GM18526 (cell line): ENCODE results near the gene SIX5.
A peak's percentile ranks its signal among the peaks of the same experiment; 100 is the strongest.

Experiments
- POLR2A ChIP-seq: IDR thresholded peaks from 3 replicates; pipeline ENCODE4 v1.6.1; 2011; ENCODE audit not compliant: insufficient read length; ENCODE audit errors: extremely low read depth

Gene SIX5

GRCh38 chr19:45800070-45800553 lies 31.1 kb upstream of the SIX5 start:
- TF ChIP-seq POLR2A: no peak

DNA sequence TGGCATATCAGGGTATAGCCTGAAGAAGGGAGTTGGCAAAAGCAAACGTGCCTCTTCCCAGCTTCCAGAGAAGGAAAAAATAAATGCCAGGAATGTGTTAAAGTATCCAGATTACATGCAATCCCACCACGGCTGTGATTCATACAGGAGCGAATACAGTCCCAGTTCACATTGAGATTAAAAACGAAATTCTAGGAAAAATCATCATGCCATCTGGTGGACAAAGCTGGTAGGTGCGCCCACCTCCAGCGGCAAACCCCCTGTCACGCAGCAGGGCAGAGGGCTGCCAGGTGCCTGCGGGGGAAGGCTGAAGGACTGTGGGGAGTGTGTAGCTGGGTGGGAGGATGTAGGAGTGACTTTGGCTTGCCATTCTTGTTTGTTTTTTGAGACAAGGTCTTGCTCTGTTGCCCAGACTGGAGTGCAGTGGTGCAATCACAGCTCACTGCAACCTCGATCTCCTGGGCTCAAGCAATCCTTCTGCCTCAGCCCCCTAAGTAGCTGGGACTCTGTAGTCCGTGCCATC lies 30.0 kb upstream of the SIX5 start:
- TF ChIP-seq POLR2A: no peak

GRCh38 chr19:45794627-45795026 lies 25.6 kb upstream of the SIX5 start:
- no peak for TF ChIP-seq POLR2A

GRCh38 chr19:45793876-45794275 lies 24.8 kb upstream of the SIX5 start:
- no peak for TF ChIP-seq POLR2A

DNA sequence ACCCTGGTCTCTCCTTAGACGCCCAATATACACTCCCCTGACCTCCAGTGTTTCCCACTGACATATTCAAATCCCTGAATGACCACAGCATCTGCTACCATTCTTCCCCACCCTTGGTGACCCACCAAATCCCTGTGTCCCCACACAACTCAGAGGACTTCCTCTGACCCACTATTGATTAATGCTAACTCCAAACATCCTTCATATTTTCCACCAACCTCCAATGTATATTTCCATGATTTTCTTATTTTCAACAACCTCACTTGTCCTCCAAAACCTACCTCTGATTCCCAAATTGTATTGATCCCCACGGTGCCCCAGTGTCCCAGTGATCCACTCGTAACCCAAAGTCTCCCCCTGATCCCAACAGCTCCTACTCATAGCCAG lies 24.1 kb upstream of the SIX5 start:
- TF ChIP-seq POLR2A: no peak

DNA sequence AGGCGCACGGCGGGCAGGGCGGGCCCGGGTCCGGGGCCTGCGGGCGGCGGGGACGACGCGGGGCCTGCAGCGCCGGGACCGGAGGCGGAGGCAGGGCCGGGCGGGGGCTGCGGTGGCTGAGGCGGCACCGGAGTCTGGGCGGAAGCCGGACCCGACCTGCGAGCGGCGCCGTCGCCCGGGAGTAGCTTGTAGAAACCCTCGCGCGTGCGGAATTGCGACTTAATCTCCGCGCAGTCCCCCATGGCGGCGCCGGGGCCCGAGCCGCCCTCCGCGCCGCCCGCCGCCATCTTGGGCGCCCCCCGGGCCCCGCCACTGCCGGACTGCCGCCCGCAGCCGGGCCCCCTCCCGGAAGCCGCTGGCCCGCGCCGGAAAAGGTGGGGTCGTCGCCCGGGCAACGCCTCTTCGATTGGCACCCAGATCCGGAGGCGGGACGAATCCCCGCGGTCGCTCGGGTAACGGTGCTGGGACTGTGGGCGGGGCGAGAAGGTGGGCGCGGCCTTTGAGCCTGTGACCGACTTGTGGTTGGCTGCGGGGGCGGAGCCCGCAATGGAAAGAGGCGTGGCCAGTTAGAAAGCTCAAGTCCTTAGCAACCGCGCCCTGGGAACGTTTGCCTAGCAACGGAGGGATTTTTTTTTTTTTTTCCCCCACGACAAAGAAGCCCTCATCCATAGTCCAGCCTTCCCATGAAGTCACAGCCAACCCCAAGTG lies 23.6 kb upstream of the SIX5 start, which contains the start of gene DMWD:
Gene DMWD, minus strand, starts transcription at position 376 of the 708 bp plus-strand sequence. Its CDS starts 89 bp downstream, at position 287.
- TF ChIP-seq POLR2A: peak; percentile 72

DNA sequence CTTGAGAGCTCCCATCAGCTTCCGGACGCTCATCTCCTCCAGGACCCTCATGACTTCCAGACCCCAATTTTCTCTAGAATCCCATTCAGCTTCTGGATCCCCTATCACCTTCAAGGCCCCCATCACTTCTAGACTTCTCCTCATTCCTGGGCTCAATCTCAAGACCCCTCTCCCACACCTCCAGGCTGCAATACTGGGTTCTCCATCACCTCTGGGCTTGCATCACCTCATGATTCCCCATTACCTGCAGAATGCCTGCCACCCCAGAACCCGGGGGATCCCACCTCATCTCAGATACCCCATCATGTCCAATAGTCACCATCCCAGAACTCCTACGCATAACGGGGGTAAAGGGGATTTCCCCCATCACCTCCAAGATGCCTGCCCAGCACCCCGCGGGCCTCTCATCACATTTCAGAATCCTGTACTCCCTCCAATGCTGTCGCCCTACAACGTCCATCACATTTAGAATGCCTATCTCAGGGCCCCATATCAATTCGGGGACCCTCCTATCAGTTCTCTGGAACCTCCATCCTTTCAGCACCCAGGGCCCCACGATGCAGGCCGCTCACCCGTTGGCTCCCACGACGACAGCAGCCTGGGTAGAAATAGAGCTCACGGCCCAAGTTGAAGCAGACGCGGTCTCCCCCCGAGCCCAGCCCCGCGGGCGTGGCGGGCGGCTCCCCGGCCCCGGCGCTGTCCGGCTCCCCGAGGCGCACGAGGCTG lies 22.9 kb upstream of the SIX5 start:
- no peak for TF ChIP-seq POLR2A

DNA sequence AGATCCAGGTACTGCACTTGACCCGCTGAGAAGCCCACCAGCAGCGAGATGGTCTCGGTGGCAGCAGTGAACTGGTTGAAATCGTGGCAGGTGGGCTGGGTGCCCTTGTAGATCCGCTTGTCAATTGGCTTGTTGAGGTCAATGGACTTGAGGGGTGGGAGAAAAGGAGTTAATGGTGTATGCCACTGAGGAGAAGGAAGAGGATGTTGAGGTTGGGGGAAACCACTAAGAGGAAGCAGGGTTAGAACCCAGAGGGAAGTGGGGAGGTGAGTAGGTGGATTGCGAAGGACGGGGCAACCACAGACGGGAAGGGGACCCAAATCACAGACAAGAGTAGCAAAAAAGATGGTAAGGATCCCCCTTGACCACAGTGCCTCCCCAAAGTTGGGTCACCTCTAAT lies 21.9 kb upstream of the SIX5 start:
- no peak for TF ChIP-seq POLR2A

GRCh38 chr19:45789035-45789786 lies 20.2 kb upstream of the SIX5 start:
- TF ChIP-seq POLR2A: no peak

DNA sequence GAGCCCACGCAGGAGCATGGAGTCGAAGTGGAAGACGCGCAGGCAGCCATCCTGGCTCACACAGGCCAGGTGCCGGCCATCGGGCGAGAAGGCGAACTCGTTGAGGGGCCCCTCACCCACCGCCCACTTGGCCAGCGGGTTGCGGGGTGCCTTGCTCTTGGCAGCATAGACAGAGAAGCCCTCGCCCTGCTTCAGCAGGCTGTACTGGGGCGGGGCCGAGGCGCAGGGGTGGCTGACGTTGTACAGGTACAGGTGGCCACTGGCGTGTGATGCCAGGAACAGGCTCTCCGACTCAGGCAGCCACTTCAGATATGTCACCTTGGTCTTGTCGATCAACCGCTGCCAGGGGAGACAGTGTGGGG lies 17.5 kb upstream of the SIX5 start:
- no peak for TF ChIP-seq POLR2A

- TF ChIP-seq POLR2A: no peak
Measured at GRCh38 chr19:45785781-45786532, 16.9 kb upstream of the SIX5 start.

DNA sequence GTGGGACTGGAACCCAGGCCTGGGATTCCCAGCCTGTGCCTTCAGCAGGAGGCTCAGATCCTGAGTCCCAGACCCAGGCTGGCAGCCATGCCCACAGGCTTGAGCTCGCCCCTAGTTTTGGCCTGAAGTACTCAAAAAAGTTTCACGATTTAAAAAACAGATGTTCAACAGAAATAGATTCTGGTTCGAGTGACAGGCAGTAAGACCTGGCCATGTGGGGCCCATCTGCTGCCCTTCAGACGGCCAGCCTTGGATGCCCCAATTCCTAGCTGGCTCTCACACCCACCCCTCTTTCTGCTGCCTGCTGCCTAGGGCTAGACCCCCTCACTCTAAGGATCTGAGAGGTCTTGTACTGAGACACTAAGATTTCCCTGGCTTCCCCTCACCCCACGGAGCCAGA lies 16.0 kb upstream of the SIX5 start:
- TF ChIP-seq POLR2A: no peak

- no peak for TF ChIP-seq POLR2A
Measured at GRCh38 chr19:45784096-45784495, 15.0 kb upstream of the SIX5 start.

DNA sequence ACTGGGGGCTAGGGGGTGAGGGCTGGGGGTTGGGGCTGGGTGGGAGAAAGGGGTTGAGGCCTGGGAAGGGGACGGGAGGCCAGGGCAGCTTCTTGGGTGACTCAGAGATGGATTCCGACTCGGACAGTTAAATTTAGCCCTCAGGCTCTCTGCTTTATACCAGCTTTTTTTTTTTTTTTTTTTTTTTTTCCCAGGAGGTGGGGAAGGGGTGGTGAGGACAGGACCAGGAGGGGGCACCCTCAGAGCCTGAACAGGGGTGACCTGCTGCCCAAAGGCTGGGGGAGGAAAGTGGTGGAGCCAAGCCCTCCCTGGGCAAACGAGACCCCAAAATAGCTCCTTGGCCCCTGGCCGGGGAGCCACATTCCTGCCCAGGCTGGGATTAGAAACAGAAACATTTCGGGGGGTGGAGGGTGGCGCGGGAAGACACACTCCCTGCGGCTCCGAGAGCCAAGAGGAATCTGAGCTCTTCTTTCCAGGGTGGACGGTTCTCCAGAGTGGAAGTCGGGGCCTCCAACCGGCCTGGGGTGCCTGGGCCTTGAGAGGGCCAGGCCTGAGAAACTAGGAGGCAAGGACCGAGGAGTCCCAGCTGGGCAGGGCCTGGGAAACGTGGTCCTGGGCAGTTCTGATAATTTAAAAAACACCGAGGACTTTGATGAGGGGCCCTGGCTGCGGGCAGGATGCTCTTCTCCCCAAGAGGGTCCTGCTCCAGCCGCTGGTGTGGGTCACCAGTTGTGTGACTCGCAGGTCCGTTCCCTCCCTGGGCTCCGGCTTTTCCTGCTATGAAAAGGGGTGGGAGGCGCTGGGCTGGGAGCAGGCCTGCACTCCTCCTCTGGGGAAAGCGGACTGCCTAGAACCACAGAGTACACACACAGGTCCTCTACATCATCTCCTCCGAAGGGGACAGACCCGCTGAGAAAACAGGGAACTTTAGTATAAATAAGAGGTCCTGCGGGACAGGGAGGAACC lies 14.1 kb upstream of the SIX5 start:
- TF ChIP-seq POLR2A: no peak
